ENCODE data around the gene TTC21A. TPM values are rescaled to one million over a fixed set of nuclear protein-coding genes. Genes with fewer than 3 reads are reported as not detected.

The TTC21A gene
- total and polyA plus RNA-seq, 3 donors from 2014 or later = 74.3 to 266 (median 101) TPM

- no peaks in the 10 kb centered on the region for H3K27me3 ChIP-seq
- TF ChIP-seq POLR2A (IDR thresholded peaks at IDR 0.05) (no peak), CTCF (IDR thresholded peaks at IDR 0.05) (no peak)
- no peaks in the 10 kb centered on the region for H3K36me3 ChIP-seq (ENCODE audit: low read depth, missing control alignments)
- intact Hi-C loops (cut with DNase I; ENCODE audit: low total_unique reads) = no loop called here
- WGBS, 2 donors = 74 to 84% methylated on average over 3 of the region's 3 CpGs
- H3K9me3 ChIP-seq = no peaks in the 10 kb centered on the region
- DNase-seq = no peak
- H3K4me3 ChIP-seq = no peak overlapping the region
- H3K27ac ChIP-seq = no peak overlapping the region
- no peaks in the 10 kb centered on the region for H3K4me1 ChIP-seq
These were observed 18.6 kb upstream of the TTC21A start for GRCh38 chr3:39088889-39089288.

- Histone ChIP-seq H3K4me3 (no peak overlapping the region), H3K27me3 (no peaks in the 10 kb centered on the region), H3K4me1 (peaks cover 15% of the 10 kb centered on the region), H3K27ac (no peak overlapping the region), H3K9me3 (no peaks in the 10 kb centered on the region), H3K36me3 (ENCODE audit: low read depth, missing control alignments) (no peaks in the 10 kb centered on the region)
- intact Hi-C loops (cut with DNase I; ENCODE audit: low total_unique reads) = no loop called here
- WGBS, 2 donors = 91 to 93% methylated on average over 2 of the region's 2 CpGs
- TF ChIP-seq POLR2A (IDR thresholded peaks at IDR 0.05) (no peak), CTCF (IDR thresholded peaks at IDR 0.05) (no peak)
- DNase-seq = no peak
These were observed 16.6 kb upstream of the TTC21A start for GRCh38 chr3:39090922-39091321.

GRCh38 chr3:39094851-39095677, 12.4 kb upstream of the TTC21A start:
- no peaks in the 10 kb centered on the region for H3K9me3 ChIP-seq
- DNase-seq = no peak
- H3K4me3 ChIP-seq = no peak overlapping the region
- no peaks in the 10 kb centered on the region for H3K36me3 ChIP-seq (ENCODE audit: low read depth, missing control alignments)
- no peaks in the 10 kb centered on the region for H3K27me3 ChIP-seq
- H3K4me1 ChIP-seq = peaks cover 29% of the 10 kb centered on the region
- H3K27ac ChIP-seq = peak overlapping the region in 1 of 2 donors; percentile 36
- intact Hi-C loops (cut with DNase I; ENCODE audit: low total_unique reads) = no loop called here
- 63 to 71% methylated on average over 7 of the region's 7 CpGs for WGBS, 2 donors
- TF ChIP-seq CTCF (IDR thresholded peaks at IDR 0.05) (no peak), POLR2A (IDR thresholded peaks at IDR 0.05) (no peak)

- H3K9me3 ChIP-seq = no peaks in the 10 kb centered on the region
- intact Hi-C loops (cut with DNase I; ENCODE audit: low total_unique reads) = no loop called here
- H3K27me3 ChIP-seq = no peaks in the 10 kb centered on the region
- H3K4me1 ChIP-seq = peaks cover 29% of the 10 kb centered on the region
- H3K27ac ChIP-seq = peak overlapping the region; percentile 18 to 36
- TF ChIP-seq POLR2A (IDR thresholded peaks at IDR 0.05) = no peak
- TF ChIP-seq CTCF (IDR thresholded peaks at IDR 0.05) = no peak
- H3K36me3 ChIP-seq (ENCODE audit: low read depth, missing control alignments) = no peaks in the 10 kb centered on the region
- WGBS, 2 donors = 35 to 36% methylated on average over 3 of the region's 3 CpGs
- H3K4me3 ChIP-seq = no peak overlapping the region
- peak; percentile 69 for DNase-seq
These were observed 11.7 kb upstream of the TTC21A start for GRCh38 chr3:39095778-39096177.

GRCh38 chr3:39096775-39097174, 10.7 kb upstream of the TTC21A start:
- no peaks in the 10 kb centered on the region for H3K9me3 ChIP-seq
- intact Hi-C loops (cut with DNase I; ENCODE audit: low total_unique reads) = no loop called here
- H3K36me3 ChIP-seq (ENCODE audit: low read depth, missing control alignments) = no peaks in the 10 kb centered on the region

More at GRCh38 chr3:39096775-39097174, 10.7 kb upstream of the TTC21A start:
- TF ChIP-seq CTCF (IDR thresholded peaks at IDR 0.05) = no peak
- TF ChIP-seq POLR2A (IDR thresholded peaks at IDR 0.05) = no peak
- peaks cover 29% of the 10 kb centered on the region for H3K4me1 ChIP-seq
- no peaks in the 10 kb centered on the region for H3K27me3 ChIP-seq
- H3K27ac ChIP-seq = peak overlapping the region; percentile 36 to 70
- H3K4me3 ChIP-seq = no peak overlapping the region
- DNase-seq = peak; percentile 78
- 12 to 42% methylated on average over 3 of the region's 3 CpGs for WGBS, 2 donors
